Stomach (tissue), 9 donors: ENCODE data around the gene SLC5A10. TPM values are rescaled to one million over a fixed set of nuclear protein-coding genes. Genes with fewer than 3 reads are reported as not detected.

Source experiments
- DNase-seq, 2 donors: peaks; one replicate each; pipeline versions ENCODE4 v3.0.0 to v3.0.0-alpha.2; 2013 to 2019
- H3K27ac ChIP-seq, 5 donors: fragments of 200-600 bp in 4 of 5; sonication (generic) in 4 of 5; one replicate each; pipeline ENCODE4 v1.5.1; 2013 to 2019; ENCODE audit warnings: mild to moderate bottlenecking in 1 of 5, moderate library complexity in 1 of 5
- H3K27me3 ChIP-seq, 3 donors: fragments of 200-600 bp; sonication (generic); one replicate each; pipeline ENCODE4 v1.5.1; 2017 to 2019; ENCODE audit warnings: mixed run types in 1 of 3
- H3K36me3 ChIP-seq, 4 donors: fragments of 200-600 bp; sonication (generic); 1 replicate in 3 of 4; 2 replicates in 1 of 4; pipeline ENCODE4 v1.5.1; 2016 to 2019
- H3K4me1 ChIP-seq, 4 donors: fragments of 200-600 bp; sonication (generic); one replicate each; pipeline ENCODE4 v1.5.1; 2016 to 2019
- H3K4me3 ChIP-seq, 4 donors: fragments of 200-600 bp; sonication (generic) in 3 of 4; one replicate each; pipeline ENCODE4 v1.5.1; 2016 to 2019; ENCODE audit warnings: mild to moderate bottlenecking in 1 of 4
- H3K9me3 ChIP-seq, 4 donors: fragments of 200-600 bp; sonication (generic); one replicate each; pipeline ENCODE4 v1.5.1; 2016 to 2019
- CTCF ChIP-seq, 7 experiments: fragments of 450-650 bp in 4 of 7; fragments of 200-600 bp in 3 of 7; sonication (generic) in 3 of 7; IDR thresholded peaks; one replicate each; pipeline ENCODE4 v1.5.1; 2016 to 2019; ENCODE audit warnings: antibody characterized with exemption in 7 of 7, control low read depth in 2 of 7, mild to moderate bottlenecking in 1 of 7
- EP300 ChIP-seq: sonication (generic); formaldehyde crosslinking; IDR thresholded peaks from one replicate; pipeline ENCODE4 v1.6.1; 2017; ENCODE audit warnings: antibody characterized with exemption
- POLR2A ChIP-seq, 4 donors: fragments of 450-650 bp; IDR thresholded peaks; one replicate each; pipeline ENCODE4 v1.6.1; 2016; ENCODE audit warnings: antibody characterized with exemption in 4 of 4, control low read depth in 2 of 4, mild to moderate bottlenecking in 1 of 4, moderate library complexity in 1 of 4
- POLR2AphosphoS5 ChIP-seq, 3 donors: sonication (generic); formaldehyde crosslinking; IDR thresholded peaks; one replicate each; pipeline ENCODE4 v1.6.1; 2016; ENCODE audit warnings: antibody characterized with exemption in 3 of 3
- WGBS, 5 donors: extraction: QIAGEN DNeasy Blood & Tissue Kit in 3 of 5; methylation state at CpG; one replicate each; pipeline versions ENCODE4 v1.1.5 to v1.1.7; 2013 to 2018; 5-methylcytosine and 5-hydroxymethylcytosine counted together
- intact Hi-C: fragments of 100-400 bp; cut with DNase I; formaldehyde crosslinking; loops from one replicate; pipeline ENCODE4 v1.15.1; 2023; ENCODE audit warnings: low total_unique reads
- polyA plus RNA-seq, 3 donors: library from polyadenylated mRNA; stranded (reverse); fragments of 200-250 nt; gene quantifications; one replicate each; pipeline ENCODE4 v1.2.3, GENCODE V29; 2013
- total RNA-seq, 5 donors: library from RNA; depleted of rRNA; stranded (reverse); fragments of >200 nt; gene quantifications; one replicate each; pipeline versions ENCODE4 v1.1.0 to v1.2.3, GENCODE V29; 2014 to 2016
- donor health status: healthy with polysubstance abuse.
- donor health status: Bipolar disorder and iron deficiency.
- donor health status: healthy.

Gene SLC5A10
- total and polyA plus RNA-seq, 8 donors, result 0.06 to 0.46 (median 0.13) TPM; not detected in 5

GRCh38 chr17:18981335-18981641 is 29.3 kb downstream of the SLC5A10 start:
- TF ChIP-seq EP300 (no peak), CTCF (IDR thresholded peaks at IDR 0.05) (no peak)
- H3K27me3 ChIP-seq, result no peaks in the 10 kb centered on the region
- no peak for DNase-seq
- H3K9me3 ChIP-seq, result no peaks in the 10 kb centered on the region
- peaks cover 10 to 48% (median 36%) of the 10 kb centered on the region in 4 donors for H3K4me1 ChIP-seq
- 48 to 82% (median 60%) methylated on average over 6 of the region's 6 CpGs for WGBS, 5 donors
- H3K36me3 ChIP-seq, result peaks cover 24 to 46% (median 35%) of the 10 kb centered on the region in 4 donors
- intact Hi-C loops, result no loop called here
- peak overlapping the region; percentile 76 to 94 (median 84) for H3K27ac ChIP-seq
- no peak overlapping the region for H3K4me3 ChIP-seq

- intact Hi-C loops, result no loop called here
- Histone ChIP-seq H3K9me3 (no peaks in the 10 kb centered on the region), H3K4me3 (no peak overlapping the region), H3K4me1 (peaks cover 10 to 54% (median 37%) of the 10 kb centered on the region in 4 donors), H3K36me3 (peaks cover 21 to 46% (median 35%) of the 10 kb centered on the region in 4 donors), H3K27me3 (no peaks in the 10 kb centered on the region), H3K27ac (peak overlapping the region; percentile 76 to 94 (median 84))
- TF ChIP-seq EP300 (no peak), CTCF (IDR thresholded peaks at IDR 0.05) (no peak), POLR2AphosphoS5 (IDR thresholded peaks at IDR 0.05) (peak in 2 of 3 donors; percentile 61 to 68)
- WGBS, 5 donors, result 37 to 63% (median 46%) methylated on average over 23 to 30 of the region's 30 CpGs
- DNase-seq, result peak; percentile 92 to 94
Observed at GRCh38 chr17:18981642-18982424, 29.9 kb downstream of the SLC5A10 start.

GRCh38 chr17:18984273-18985114 is 32.5 kb downstream of the SLC5A10 start:
- 83 to 87% (median 85%) methylated on average over 18 to 21 of the region's 21 CpGs for WGBS, 5 donors
- intact Hi-C loops, result no loop called here
- Histone ChIP-seq H3K4me3 (no peak overlapping the region), H3K9me3 (no peaks in the 10 kb centered on the region), H3K27me3 (no peaks in the 10 kb centered on the region), H3K4me1 (peaks cover 34 to 77% (median 62%) of the 10 kb centered on the region in 4 donors), H3K36me3 (peaks cover 0 to 31% (median 20%) of the 10 kb centered on the region in 4 donors), H3K27ac (peak overlapping the region in 2 of 5 donors; percentile 66 to 79)
- TF ChIP-seq POLR2A (IDR thresholded peaks at IDR 0.05) (no peak), EP300 (no peak), POLR2AphosphoS5 (IDR thresholded peaks at IDR 0.05) (no peak), CTCF (IDR thresholded peaks at IDR 0.05) (no peak)
- no peak for DNase-seq

- H3K4me1 ChIP-seq, result peaks cover 35 to 82% (median 59%) of the 10 kb centered on the region in 4 donors
- H3K36me3 ChIP-seq, result peaks cover 0 to 29% (median 19%) of the 10 kb centered on the region in 4 donors
- intact Hi-C loops, result no loop called here
- 40 to 57% (median 45%) methylated on average over 4 to 9 of the region's 9 CpGs for WGBS, 5 donors
- H3K27ac ChIP-seq, result peak overlapping the region; percentile 13 to 79 (median 66)
- no peaks in the 10 kb centered on the region for H3K9me3 ChIP-seq
- no peak overlapping the region for H3K4me3 ChIP-seq
- H3K27me3 ChIP-seq, result no peaks in the 10 kb centered on the region
- DNase-seq, result peak in 1 of 2 donors; percentile 80
- TF ChIP-seq CTCF (IDR thresholded peaks at IDR 0.05) (no peak), EP300 (no peak), POLR2A (IDR thresholded peaks at IDR 0.05) (no peak), POLR2AphosphoS5 (IDR thresholded peaks at IDR 0.05) (peak in 2 of 3 donors; percentile 38 to 61)
Observed at GRCh38 chr17:18985475-18985874, 33.5 kb downstream of the SLC5A10 start.
